ENCODE data around the gene ZNF474.

Gene ZNF474

DNA sequence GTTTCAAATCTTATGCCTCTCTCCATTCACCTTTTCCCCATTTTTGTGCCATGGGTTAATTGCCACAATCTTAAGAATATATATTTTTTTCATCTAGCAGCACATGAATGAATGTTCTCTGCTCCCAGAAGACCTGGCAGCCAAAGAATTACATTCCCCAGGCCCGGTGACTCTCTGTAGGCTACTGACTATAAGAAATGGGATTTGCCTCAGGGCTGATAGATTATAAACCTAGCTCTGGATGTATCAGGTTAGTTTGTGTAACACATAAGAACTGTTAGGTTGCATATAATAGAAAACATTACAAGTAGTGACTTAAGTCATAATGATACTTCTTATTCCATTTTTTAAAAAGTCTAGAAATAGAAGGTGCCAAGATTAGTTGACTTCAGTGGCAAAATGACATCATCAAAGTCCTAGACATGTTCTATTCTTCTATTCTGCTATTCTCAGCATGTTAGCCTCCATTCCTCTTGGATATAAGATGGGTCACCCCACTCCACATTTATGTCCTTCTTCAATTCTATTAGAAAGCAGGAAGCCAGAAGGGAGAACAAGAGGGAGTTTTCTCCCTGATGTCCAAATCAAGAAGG is 10.9 kb upstream of the ZNF474 start:
- no peak for DNase-seq (ENCODE audit: low spot score)

- no peak for DNase-seq (ENCODE audit: low spot score)
These were observed 10.1 kb upstream of the ZNF474 start for GRCh38 chr5:122119205-122119604.

DNA sequence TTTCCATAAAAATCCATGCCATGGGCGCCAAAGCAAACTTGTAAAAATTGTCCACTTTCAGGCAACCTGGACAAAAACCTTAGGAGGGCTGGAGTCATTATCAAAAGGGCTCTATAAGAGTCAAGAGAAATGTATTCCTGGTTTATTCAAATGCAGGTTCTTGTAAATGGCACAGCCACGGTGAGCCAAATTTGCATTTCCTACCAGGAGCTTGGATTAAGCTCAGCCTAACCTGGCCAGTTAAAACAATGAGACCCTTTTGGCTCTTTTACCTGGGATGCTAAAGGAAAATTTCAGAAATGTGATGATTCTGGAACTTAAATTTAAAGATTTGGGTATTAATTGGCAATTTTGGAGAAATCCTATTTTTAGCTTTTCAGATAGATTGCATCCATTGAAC is 8.9 kb upstream of the ZNF474 start:
- DNase-seq (ENCODE audit: low spot score) = no peak

DNA sequence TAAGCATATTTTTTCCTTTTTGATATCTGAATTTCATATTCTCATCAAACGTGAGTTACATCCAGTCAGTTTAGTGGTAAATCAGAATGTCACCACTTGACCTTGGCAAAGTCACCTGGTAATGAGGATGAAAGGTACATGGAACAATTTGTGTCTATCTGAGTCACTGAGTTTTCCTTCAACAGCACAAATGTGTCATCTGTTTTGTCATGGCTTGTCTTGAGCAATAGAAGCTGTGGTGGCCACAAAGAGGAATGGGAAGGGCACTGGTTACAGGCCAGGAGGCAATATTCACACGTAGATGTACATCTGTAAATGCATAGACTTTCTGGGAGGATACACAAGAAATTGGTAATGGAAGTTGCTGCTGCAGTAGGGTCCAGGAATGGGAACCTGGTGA is 8.4 kb upstream of the ZNF474 start:
- DNase-seq (ENCODE audit: low spot score) = no peak

GRCh38 chr5:122121479-122122465 is 7.6 kb upstream of the ZNF474 start:
- DNase-seq (ENCODE audit: low spot score) = no peak

DNA sequence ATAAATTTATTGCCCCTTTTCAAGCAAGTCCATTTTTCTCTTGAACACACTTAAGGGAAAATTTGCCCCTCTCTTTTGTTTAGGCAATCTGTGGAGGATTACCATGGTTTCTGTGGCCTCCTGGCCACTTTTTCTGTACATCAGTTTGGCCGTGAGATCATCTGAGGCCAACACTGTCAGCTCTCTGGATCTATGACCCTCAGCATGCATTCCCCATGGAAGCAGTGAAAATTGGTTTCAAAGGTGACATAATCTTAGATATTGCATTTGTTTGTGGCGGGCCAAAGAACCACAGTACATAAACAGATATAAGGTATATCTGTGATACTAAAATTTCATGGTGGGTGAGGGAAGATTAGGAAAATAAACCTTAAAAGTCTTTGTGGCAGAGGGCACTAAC is 4.6 kb upstream of the ZNF474 start:
- DNase-seq (ENCODE audit: low spot score) = no peak

GRCh38 chr5:122126177-122126755 is 3.1 kb upstream of the ZNF474 start:
- DNase-seq (ENCODE audit: low spot score) = no peak

- no peak for DNase-seq (ENCODE audit: low spot score)
These were observed 2.5 kb upstream of the ZNF474 start for GRCh38 chr5:122126756-122127321.

GRCh38 chr5:122130152-122130551 is 806 bp downstream of the ZNF474 start:
- DNase-seq (ENCODE audit: low spot score) = no peak

DNA sequence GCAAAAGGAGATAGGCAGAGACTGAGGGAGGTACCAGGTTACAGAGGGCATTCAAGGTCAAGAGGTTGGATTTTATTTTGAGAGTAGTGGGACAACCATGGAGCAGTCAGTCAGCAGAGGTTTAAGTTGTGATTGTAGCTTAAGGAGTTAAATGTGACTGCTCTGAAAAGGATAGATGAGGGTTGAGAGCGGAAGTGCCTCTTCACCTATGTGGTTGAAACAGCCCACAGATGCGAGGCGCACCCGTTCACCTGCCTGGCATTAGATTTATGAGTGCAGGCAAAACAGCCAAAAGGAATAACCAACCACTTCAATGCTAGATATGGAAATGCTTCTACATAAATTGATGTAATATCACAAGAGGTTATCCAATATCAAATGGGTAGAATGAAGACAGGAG is 8.4 kb downstream of the ZNF474 start:
- no peak for DNase-seq (ENCODE audit: low spot score)

GRCh38 chr5:122138356-122138755 is 9.0 kb downstream of the ZNF474 start:
- DNase-seq (ENCODE audit: low spot score) = no peak

DNA sequence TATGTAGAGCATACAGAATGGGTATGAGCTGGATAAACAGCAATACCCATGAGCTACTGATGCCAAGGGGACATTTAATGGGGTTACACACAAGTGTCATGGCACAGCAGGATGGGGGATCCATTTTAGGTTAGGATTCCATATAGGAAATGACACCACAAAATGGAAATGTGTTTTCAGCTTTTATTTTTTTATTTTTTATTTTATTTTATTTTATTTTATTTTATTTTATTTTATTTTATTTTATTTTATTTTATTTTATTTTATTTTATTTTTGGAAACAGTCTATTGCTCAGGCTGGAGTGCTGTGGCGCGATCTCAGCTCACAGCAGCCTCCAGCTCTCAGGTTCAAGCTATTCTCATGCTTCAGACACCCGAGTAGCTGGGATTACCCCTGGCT is 11.6 kb downstream of the ZNF474 start:
- DNase-seq (ENCODE audit: low spot score) = no peak

DNA sequence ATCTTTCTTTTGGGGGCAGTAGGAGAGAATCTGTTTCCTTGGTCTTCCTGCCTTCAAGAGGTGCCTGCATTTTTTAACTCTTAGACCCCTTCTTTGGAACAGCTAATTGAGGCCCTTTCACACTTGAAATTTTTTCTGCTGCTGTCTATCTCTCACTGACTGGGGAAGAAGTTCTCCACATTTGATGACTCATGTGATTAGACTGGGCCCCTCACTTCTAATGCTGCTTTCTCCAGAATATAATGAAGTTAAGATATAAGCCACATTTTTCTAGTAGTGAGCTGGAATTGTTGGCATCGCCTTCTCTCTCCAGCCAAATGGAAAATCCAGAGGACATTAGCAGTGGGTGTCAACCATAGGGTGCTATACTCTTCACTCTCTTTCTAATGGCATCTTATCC is 12.4 kb downstream of the ZNF474 start:
- DNase-seq (ENCODE audit: low spot score) = no peak

GRCh38 chr5:122142480-122143164 is 13.3 kb downstream of the ZNF474 start:
- no peak for DNase-seq (ENCODE audit: low spot score)

DNA sequence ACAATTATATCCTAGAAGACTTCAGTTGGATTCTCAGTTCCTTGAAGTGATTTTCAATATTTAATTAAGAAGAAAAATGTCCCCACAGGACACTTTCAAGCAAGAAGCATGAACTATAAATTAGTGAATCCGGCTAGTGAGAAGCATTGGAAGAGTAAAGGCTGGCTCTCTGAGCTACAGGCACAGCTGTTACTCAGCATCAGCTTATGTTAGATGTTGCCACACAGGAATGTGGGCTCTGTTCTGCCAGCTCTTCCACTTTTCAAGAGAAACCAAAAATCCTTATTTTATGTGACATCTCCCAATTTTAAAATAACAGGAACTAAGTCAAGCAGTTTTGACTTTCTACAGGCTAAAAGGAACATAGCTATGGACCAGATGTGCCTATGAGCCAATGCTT is 14.9 kb downstream of the ZNF474 start:
- no peak for DNase-seq (ENCODE audit: low spot score)

DNA sequence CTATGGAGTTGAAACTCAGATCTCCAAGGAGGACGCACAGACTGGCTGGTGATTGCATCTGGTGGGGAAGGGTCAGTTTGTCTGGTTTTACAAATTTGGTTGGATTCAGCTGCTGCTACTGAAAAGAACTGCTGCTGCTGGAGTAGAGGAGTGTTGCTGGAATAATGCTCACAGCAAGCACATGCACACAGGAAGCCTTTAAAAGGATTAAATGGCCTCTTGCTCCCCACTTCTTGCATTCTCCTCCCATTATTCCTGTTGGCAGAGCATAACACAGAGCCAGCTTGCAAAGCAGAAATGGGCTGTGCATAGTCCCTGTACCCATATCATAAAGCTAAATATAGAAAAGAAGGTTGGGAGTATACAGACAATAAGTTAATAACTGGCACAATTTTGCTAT is 16.6 kb downstream of the ZNF474 start:
- DNase-seq (ENCODE audit: low spot score) = no peak

DNA sequence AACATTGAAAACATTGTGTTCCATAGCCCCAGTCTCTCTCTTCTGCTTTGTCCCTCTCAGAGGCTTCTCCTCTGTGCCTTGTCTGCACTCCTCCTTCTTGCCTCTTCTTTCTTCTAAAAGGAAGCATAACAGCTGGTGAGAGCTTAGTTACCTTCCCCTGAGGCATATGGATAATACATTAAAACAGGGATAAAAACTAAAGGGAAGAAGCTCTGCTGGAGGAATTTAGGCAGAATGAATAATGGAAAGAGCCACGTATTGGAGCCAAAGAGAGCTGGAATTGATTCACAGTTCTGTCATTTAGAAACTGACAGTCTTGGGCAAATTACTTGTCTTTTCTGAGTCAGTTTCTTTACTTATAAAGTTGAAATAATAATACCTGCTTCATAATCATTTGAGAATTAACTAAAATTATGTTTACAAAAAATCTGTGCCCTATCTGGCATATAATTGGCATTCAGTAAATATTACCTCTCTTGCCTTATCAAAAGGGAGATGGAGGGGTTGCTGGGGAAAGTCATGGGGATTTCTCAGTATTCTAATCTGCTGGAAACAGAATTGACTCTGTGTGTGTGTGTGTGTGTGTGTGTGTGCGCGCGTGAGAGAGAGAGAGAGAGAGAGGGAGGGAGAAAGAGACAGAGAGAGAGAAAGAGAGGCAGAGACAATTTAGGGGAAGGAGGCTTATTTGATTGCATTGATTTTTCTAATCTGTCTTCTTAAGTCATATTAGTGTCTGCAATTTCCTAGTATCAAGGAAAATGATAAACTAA is 20.2 kb downstream of the ZNF474 start:
- no peak for DNase-seq (ENCODE audit: low spot score)

- DNase-seq (ENCODE audit: low spot score) = no peak
These were observed 20.9 kb downstream of the ZNF474 start for GRCh38 chr5:122150215-122150614.

DNA sequence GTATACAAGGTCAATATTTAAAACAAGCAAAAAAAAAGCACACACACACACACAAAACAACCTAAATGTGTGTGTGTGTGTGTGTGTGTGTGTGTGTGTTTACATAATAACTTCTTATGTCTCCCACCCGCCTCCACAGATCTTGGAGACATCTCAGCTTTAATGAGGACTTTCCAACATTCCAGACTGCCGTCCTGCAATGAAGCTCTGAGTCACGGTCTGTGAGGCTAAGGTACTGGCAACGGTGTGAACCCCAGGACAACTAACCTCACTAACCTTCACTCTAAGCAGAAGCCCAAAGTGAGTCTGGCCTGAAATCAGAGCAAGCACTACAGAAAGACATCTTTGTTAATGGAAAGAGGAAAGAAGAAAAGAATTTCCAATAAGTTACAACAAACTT is 22.3 kb downstream of the ZNF474 start:
- no peak for DNase-seq (ENCODE audit: low spot score)

DNA sequence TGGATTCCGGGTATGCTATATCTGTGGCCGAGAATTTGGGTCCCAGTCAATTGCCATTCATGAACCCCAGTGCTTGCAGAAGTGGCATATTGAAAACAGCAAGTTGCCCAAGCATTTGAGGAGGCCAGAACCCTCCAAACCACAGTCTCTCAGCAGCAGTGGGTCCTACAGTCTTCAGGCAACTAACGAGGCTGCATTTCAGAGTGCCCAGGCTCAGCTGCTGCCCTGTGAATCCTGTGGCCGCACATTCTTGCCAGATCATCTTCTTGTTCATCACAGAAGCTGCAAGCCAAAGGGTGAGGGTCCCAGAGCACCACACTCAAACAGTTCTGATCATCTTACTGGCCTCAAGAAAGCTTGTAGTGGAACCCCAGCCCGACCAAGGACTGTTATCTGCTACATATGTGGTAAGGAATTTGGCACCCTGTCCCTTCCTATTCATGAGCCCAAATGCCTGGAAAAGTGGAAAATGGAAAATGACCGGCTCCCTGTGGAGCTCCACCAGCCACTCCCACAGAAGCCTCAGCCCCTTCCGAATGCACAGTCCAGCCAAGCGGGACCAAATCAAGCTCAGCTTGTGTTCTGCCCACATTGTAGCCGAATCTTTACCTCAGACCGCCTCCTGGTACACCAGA is 23.0 kb downstream of the ZNF474 start:
- DNase-seq (ENCODE audit: low spot score) = no peak

GRCh38 chr5:122153230-122153629 is 23.9 kb downstream of the ZNF474 start:
- DNase-seq (ENCODE audit: low spot score) = no peak

Data from hematopoietic multipotent progenitor cell treated with erythropoietin and hydrocortisone succinate and interleukin-3 and kit ligand, for 15 days (in vitro differentiated cells).